Measurements from ENCODE around the gene GCKR. TPM values are rescaled to one million over a fixed set of nuclear protein-coding genes. Genes with fewer than 3 reads are reported as not detected.
"Not testable (repeated sequence)": the region's sequence is repeated elsewhere in the genome, so short reads cannot be mapped to it uniquely, and the experiment has no call there.

Gene GCKR
- total and polyA plus RNA-seq, 2 experiments from 2014 or later, result 7.4 to 7.6 TPM

- Histone ChIP-seq H3K4me3 (no peak overlapping the region), H3K27ac (no peak overlapping the region), H3K4me2 (no peak overlapping the region), H3K36me3 (replicated peaks; ENCODE audit: insufficient read depth, low read depth) (no peaks in the 10 kb centered on the region), H3K4me1 (ENCODE audit: insufficient read depth) (no peaks in the 10 kb centered on the region), H3K27me3 (no peaks in the 10 kb centered on the region), H2AFZ (no peak overlapping the region), H4K20me1 (ENCODE audit: insufficient read depth, poor library complexity, severe bottlenecking) (no peaks in the 10 kb centered on the region), H3K79me2 (no peaks in the 10 kb centered on the region), H3K9me3 (ENCODE audit: low read depth) (no peaks in the 10 kb centered on the region), H3K9me2 (replicated peaks; ENCODE audit: insufficient read depth) (no peaks in the 10 kb centered on the region)
- TF ChIP-seq EZH2phosphoT487 (IDR thresholded peaks at IDR 0.05; ENCODE audit: low read depth, severe bottlenecking, unreplicated experiment), result no peak
- no peak for DNase-seq (ENCODE audit: low spot score)
- 67% methylated on average over 3 of the region's 3 CpGs for WGBS (ENCODE audit: low lambda C conversion rate, missing lambda C conversion rate)
Measured at GRCh38 chr2:27527182-27527581, 30.5 kb downstream of the GCKR start.

DNA sequence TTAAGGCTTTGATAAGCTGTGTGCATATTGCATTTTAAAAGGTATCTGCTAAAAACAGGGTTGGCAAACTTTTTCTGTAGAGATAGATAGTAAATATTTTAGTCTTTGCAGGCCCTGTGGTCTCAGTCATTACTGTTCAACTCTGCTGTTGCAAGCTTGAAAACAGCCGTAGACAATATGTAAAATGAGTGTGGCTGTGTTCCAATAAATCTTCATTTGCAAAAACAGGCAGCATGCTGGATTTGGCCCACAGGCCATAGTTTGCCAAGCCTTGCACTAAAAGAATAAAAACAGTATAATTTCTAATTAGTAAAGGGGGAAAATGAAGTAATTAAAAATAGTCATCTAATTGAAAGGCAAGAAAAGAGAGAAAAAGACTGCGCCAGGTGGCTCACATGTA, 35.3 kb downstream of the GCKR start:
- Histone ChIP-seq H3K36me3 (replicated peaks; ENCODE audit: insufficient read depth, low read depth) (no peaks in the 10 kb centered on the region), H3K79me2 (no peaks in the 10 kb centered on the region), H3K27me3 (no peaks in the 10 kb centered on the region), H3K4me3 (no peak overlapping the region), H3K4me2 (no peak overlapping the region), H3K9me3 (ENCODE audit: low read depth) (no peaks in the 10 kb centered on the region), H3K9me2 (replicated peaks; ENCODE audit: insufficient read depth) (no peaks in the 10 kb centered on the region), H2AFZ (no peak overlapping the region), H3K4me1 (ENCODE audit: insufficient read depth) (no peaks in the 10 kb centered on the region), H3K27ac (no peak overlapping the region), H4K20me1 (ENCODE audit: insufficient read depth, poor library complexity, severe bottlenecking) (no peaks in the 10 kb centered on the region)
- DNase-seq (ENCODE audit: low spot score), result no peak
- TF ChIP-seq, protein P1, sequence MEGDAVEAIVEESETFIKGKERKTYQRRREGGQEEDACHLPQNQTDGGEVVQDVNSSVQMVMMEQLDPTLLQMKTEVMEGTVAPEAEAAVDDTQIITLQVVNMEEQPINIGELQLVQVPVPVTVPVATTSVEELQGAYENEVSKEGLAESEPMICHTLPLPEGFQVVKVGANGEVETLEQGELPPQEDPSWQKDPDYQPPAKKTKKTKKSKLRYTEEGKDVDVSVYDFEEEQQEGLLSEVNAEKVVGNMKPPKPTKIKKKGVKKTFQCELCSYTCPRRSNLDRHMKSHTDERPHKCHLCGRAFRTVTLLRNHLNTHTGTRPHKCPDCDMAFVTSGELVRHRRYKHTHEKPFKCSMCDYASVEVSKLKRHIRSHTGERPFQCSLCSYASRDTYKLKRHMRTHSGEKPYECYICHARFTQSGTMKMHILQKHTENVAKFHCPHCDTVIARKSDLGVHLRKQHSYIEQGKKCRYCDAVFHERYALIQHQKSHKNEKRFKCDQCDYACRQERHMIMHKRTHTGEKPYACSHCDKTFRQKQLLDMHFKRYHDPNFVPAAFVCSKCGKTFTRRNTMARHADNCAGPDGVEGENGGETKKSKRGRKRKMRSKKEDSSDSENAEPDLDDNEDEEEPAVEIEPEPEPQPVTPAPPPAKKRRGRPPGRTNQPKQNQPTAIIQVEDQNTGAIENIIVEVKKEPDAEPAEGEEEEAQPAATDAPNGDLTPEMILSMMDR (IDR thresholded peaks at IDR 0.05; ENCODE audit: poor library complexity), result no peak
- no peak for TF ChIP-seq EZH2 (IDR thresholded peaks at IDR 0.05; ENCODE audit: borderline replicate concordance)
- no peak for TF ChIP-seq EZH2phosphoT487 (IDR thresholded peaks at IDR 0.05; ENCODE audit: low read depth, severe bottlenecking, unreplicated experiment)
- WGBS (ENCODE audit: low lambda C conversion rate, missing lambda C conversion rate), result 82% methylated on average over 2 of the region's 2 CpGs

DNA sequence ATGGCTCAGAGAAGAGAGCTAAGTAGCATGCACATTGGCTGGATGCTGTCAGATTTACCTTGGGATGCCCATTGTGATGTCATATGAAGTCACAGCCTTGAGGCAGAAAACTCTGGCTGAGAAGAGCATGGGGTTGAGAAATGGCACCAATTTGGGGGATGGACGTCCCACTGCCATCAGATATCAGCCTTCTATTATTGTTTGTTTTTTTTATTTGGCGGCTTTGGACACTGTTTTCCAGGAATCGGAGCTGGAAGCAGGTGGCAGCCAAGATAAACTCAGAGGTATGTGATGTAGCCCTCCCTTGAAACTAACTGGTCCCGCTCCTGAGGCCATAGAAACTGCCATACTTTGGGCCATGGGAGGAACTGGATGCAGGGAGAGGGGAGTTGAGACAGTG, 40.6 kb downstream of the GCKR start:
- Histone ChIP-seq H3K4me2 (no peak overlapping the region), H3K9me2 (replicated peaks; ENCODE audit: insufficient read depth) (no peaks in the 10 kb centered on the region), H2AFZ (no peak overlapping the region), H3K9me3 (ENCODE audit: low read depth) (no peaks in the 10 kb centered on the region), H3K27me3 (no peaks in the 10 kb centered on the region), H3K4me1 (ENCODE audit: insufficient read depth) (no peaks in the 10 kb centered on the region), H3K4me3 (no peak overlapping the region), H3K79me2 (no peaks in the 10 kb centered on the region), H3K27ac (no peak overlapping the region), H4K20me1 (ENCODE audit: insufficient read depth, poor library complexity, severe bottlenecking) (no peaks in the 10 kb centered on the region), H3K36me3 (replicated peaks; ENCODE audit: insufficient read depth, low read depth) (no peaks in the 10 kb centered on the region)
- no peak for DNase-seq (ENCODE audit: low spot score)
- 88% methylated on average over 4 of the region's 4 CpGs for WGBS (ENCODE audit: low lambda C conversion rate, missing lambda C conversion rate)
- no peak for TF ChIP-seq EZH2phosphoT487 (IDR thresholded peaks at IDR 0.05; ENCODE audit: low read depth, severe bottlenecking, unreplicated experiment)
- TF ChIP-seq, protein P1 (IDR thresholded peaks at IDR 0.05; ENCODE audit: poor library complexity), result no peak
- no peak for TF ChIP-seq EZH2 (IDR thresholded peaks at IDR 0.05; ENCODE audit: borderline replicate concordance)

GRCh38 chr2:27538839-27539450, 42.3 kb downstream of the GCKR start:
- H3K27me3 ChIP-seq; H2AFZ ChIP-seq; H3K9me3 ChIP-seq (ENCODE audit: low read depth); H3K79me2 ChIP-seq; H3K27ac ChIP-seq; H3K4me2 ChIP-seq; H3K9me2 ChIP-seq (replicated peaks; ENCODE audit: insufficient read depth); H3K4me1 ChIP-seq (ENCODE audit: insufficient read depth); H3K36me3 ChIP-seq (replicated peaks; ENCODE audit: insufficient read depth, low read depth); DNase-seq (ENCODE audit: low spot score); H3K4me3 ChIP-seq; H4K20me1 ChIP-seq (ENCODE audit: insufficient read depth, poor library complexity, severe bottlenecking): not testable (repeated sequence)
- no CpG with 5 or more reads among the region's 6 CpGs for WGBS (ENCODE audit: low lambda C conversion rate, missing lambda C conversion rate)

DNA sequence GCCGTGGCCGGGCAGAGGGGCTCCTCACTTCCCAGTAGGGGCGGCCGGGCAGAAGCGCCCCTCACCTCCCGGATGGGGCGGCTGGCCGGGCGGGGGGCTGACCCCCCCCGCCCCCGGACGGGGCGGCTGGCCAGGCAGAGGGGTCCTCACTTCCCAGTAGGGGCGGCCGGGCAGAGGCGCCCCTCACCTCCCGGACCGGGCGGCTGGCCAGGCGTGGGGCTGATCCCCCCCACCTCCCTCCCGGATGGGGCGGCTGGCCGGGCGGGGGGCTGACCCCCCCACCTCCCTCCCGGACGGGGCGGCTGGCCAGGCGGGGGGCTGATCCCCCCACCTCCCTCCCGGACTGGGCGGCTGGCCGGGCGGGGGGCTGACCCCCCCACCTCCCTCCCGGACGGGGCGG, 43.0 kb downstream of the GCKR start:
- not testable (repeated sequence) for H3K79me2 ChIP-seq; DNase-seq (ENCODE audit: low spot score); H3K36me3 ChIP-seq (replicated peaks; ENCODE audit: insufficient read depth, low read depth); H3K4me2 ChIP-seq; H4K20me1 ChIP-seq (ENCODE audit: insufficient read depth, poor library complexity, severe bottlenecking); H3K9me2 ChIP-seq (replicated peaks; ENCODE audit: insufficient read depth); H3K9me3 ChIP-seq (ENCODE audit: low read depth); H2AFZ ChIP-seq; H3K27me3 ChIP-seq; H3K27ac ChIP-seq; H3K4me3 ChIP-seq; H3K4me1 ChIP-seq (ENCODE audit: insufficient read depth)
- no CpG with 5 or more reads among the region's 35 CpGs for WGBS (ENCODE audit: low lambda C conversion rate, missing lambda C conversion rate)
